Measurements from ENCODE around the gene AIFM3.
A peak's percentile ranks its signal among the peaks of the same experiment; 100 is the strongest.

GRCh38 chr22:20957683-20958431 is 9.2 kb upstream of the AIFM3 start:
- TF ChIP-seq ZNF331 (CRISPR knock-in tag; IDR thresholded peaks at IDR 0.05; ENCODE audit: low read depth) (no peak), EZH2 (IDR thresholded peaks at IDR 0.05; ENCODE audit: low read depth, unreplicated experiment) (no peak), POLR2AphosphoS5 (IDR thresholded peaks at IDR 0.05; ENCODE audit: low read depth) (no peak), REST (IDR thresholded peaks at IDR 0.05; ENCODE audit: unreplicated experiment) (no peak), EZH2phosphoT487 (IDR thresholded peaks at IDR 0.05; ENCODE audit: unreplicated experiment) (no peak), ZNF114 (CRISPR knock-in tag; IDR thresholded peaks at IDR 0.05) (no peak), CREB1 (CRISPR knock-in tag; IDR thresholded peaks at IDR 0.05; ENCODE audit: low read depth) (no peak), JUNB (IDR thresholded peaks at IDR 0.05; ENCODE audit: unreplicated experiment) (no peak)
- TF ChIP-seq, protein P1, sequence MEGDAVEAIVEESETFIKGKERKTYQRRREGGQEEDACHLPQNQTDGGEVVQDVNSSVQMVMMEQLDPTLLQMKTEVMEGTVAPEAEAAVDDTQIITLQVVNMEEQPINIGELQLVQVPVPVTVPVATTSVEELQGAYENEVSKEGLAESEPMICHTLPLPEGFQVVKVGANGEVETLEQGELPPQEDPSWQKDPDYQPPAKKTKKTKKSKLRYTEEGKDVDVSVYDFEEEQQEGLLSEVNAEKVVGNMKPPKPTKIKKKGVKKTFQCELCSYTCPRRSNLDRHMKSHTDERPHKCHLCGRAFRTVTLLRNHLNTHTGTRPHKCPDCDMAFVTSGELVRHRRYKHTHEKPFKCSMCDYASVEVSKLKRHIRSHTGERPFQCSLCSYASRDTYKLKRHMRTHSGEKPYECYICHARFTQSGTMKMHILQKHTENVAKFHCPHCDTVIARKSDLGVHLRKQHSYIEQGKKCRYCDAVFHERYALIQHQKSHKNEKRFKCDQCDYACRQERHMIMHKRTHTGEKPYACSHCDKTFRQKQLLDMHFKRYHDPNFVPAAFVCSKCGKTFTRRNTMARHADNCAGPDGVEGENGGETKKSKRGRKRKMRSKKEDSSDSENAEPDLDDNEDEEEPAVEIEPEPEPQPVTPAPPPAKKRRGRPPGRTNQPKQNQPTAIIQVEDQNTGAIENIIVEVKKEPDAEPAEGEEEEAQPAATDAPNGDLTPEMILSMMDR (conservative IDR thresholded peaks at IDR 0.05; ENCODE audit: low read depth in 2 of 2): 0 out of 4 replicates have a peak, but pooled peaks of 1 of the 2 experiments have one; percentile 1
